HepG2 (cell line): ENCODE data around the gene MTMR4. TPM values are rescaled to one million over a fixed set of nuclear protein-coding genes. Genes with fewer than 3 reads are reported as not detected.

Source experiments
- AHDC1 ChIP-seq: sonication (generic); formaldehyde crosslinking; IDR thresholded peaks from 2 replicates; pipeline ENCODE4 v1.5.1; 2020; ENCODE audit warnings: mild to moderate bottlenecking, missing genetic modification reagents, borderline replicate concordance
- BCL3 ChIP-seq: sonication (generic); formaldehyde crosslinking; IDR thresholded peaks from 2 replicates; pipeline ENCODE4 v1.5.1; 2020; ENCODE audit warnings: mild to moderate bottlenecking, missing genetic modification reagents, moderate library complexity
- ELF1 ChIP-seq: sonication (generic); formaldehyde crosslinking; IDR thresholded peaks from 2 replicates; pipeline ENCODE4 v1.4.0; 2020; ENCODE audit warnings: missing genetic modification reagents
- ELF3 ChIP-seq: IDR thresholded peaks from 2 replicates; pipeline ENCODE4 v1.6.1; 2016; ENCODE audit warnings: missing genetic modification reagents, missing compliant biosample characterization
- FOXO1 ChIP-seq: sonication (generic); formaldehyde crosslinking; IDR thresholded peaks from 2 replicates; pipeline ENCODE4 v1.4.0; 2020; ENCODE audit warnings: missing genetic modification reagents
- HDAC2 ChIP-seq: sonication (generic); formaldehyde crosslinking; IDR thresholded peaks from 2 replicates; pipeline ENCODE4 v1.4.0; 2020; ENCODE audit warnings: missing genetic modification reagents
- LBX2 ChIP-seq: sonication (generic); formaldehyde crosslinking; IDR thresholded peaks from 2 replicates; pipeline ENCODE4 v1.5.0; 2020; ENCODE audit warnings: missing genetic modification reagents, mild to moderate bottlenecking, borderline replicate concordance
- MIER3 ChIP-seq: IDR thresholded peaks from 2 replicates; pipeline ENCODE4 v1.6.1; 2016; ENCODE audit warnings: missing compliant biosample characterization, borderline replicate concordance
- MXI1 ChIP-seq: IDR thresholded peaks from 3 replicates; pipeline ENCODE4 v1.6.1; 2012; ENCODE audit warnings: low read depth, low read length, inconsistent platforms, borderline replicate concordance
- NCOA1 ChIP-seq: sonication (generic); formaldehyde crosslinking; IDR thresholded peaks from 2 replicates; pipeline ENCODE4 v1.9.0; 2021; ENCODE audit warnings: missing genetic modification reagents
- SP2 ChIP-seq: sonication (generic); formaldehyde crosslinking; IDR thresholded peaks from 2 replicates; pipeline ENCODE4 v1.5.1; 2020; ENCODE audit warnings: mild to moderate bottlenecking, missing genetic modification reagents
- SP4 ChIP-seq: sonication (generic); formaldehyde crosslinking; IDR thresholded peaks from 2 replicates; pipeline ENCODE4 v1.8.1; 2023; ENCODE audit warnings: mild to moderate bottlenecking, missing genetic modification reagents
- ZBTB26 ChIP-seq: IDR thresholded peaks from 2 replicates; pipeline ENCODE4 v1.6.1; 2016; ENCODE audit warnings: missing compliant biosample characterization, missing genetic modification reagents, borderline replicate concordance
- ZFY ChIP-seq: sonication (generic); formaldehyde crosslinking; IDR thresholded peaks from 2 replicates; pipeline ENCODE4 v1.4.0; 2020; ENCODE audit warnings: missing genetic modification reagents
- ZGPAT ChIP-seq: IDR thresholded peaks from 2 replicates; pipeline ENCODE4 v1.6.1; 2016; ENCODE audit warnings: mild to moderate bottlenecking
- ZNF138 ChIP-seq: sonication (generic); formaldehyde crosslinking; IDR thresholded peaks from 2 replicates; pipeline ENCODE4 v1.5.0; 2020; ENCODE audit warnings: mild to moderate bottlenecking, low read depth, missing genetic modification reagents
- ZNF598 ChIP-seq: sonication (generic); formaldehyde crosslinking; IDR thresholded peaks from 2 replicates; pipeline ENCODE4 v1.5.1; 2020; ENCODE audit warnings: mild to moderate bottlenecking, missing genetic modification reagents, borderline replicate concordance
- ZNF652 ChIP-seq: IDR thresholded peaks from 2 replicates; pipeline ENCODE4 v1.6.1; 2016; ENCODE audit warnings: low read depth, borderline replicate concordance
- ZNF776 ChIP-seq: sonication (generic); formaldehyde crosslinking; IDR thresholded peaks from 2 replicates; pipeline ENCODE4 v1.4.0; 2020; ENCODE audit warnings: mild to moderate bottlenecking, missing genetic modification reagents
- polyA plus RNA-seq, 8 experiments: library from polyadenylated mRNA; depleted of rRNA in 3 of 8; stranded (reverse) in 7 of 8; unstranded in 1 of 8; fragments of >200 nt; fragmentation: Illumina TruSeq in 4 of 8; extraction: Trizol in 4 of 8; gene quantifications; 2 replicates each; pipeline versions ENCODE4 v1.2.1 to v1.2.3, GENCODE V29; 2011 to 2016; ENCODE audit warnings: low read depth in 4 of 8, missing spikeins in 1 of 8, mixed read lengths in 1 of 8; ENCODE audit not compliant: insufficient read depth in 1 of 8
- total RNA-seq, 5 experiments: library from RNA; depleted of rRNA; stranded (reverse); fragments of >200 nt; fragmentation: Illumina TruSeq; extraction: Trizol; gene quantifications; 2 replicates each; pipeline ENCODE4 v1.2.3, GENCODE V29; 2016; ENCODE audit warnings: low read depth in 1 of 5

Gene MTMR4
- total and polyA plus RNA-seq, 2 of the 13 experiments (the other 11 are each of a cell fraction or from before 2014, with no cell fraction given), result 62.5 to 65.1 TPM

- TF ChIP-seq ZNF652 (CRISPR knock-in tag), result peak; percentile 77
- 0 out of 2 replicates have a peak, but pooled peaks have one; percentile 35 for TF ChIP-seq AHDC1 (CRISPR knock-in tag)
- TF ChIP-seq LBX2 (CRISPR knock-in tag), result no peak
- TF ChIP-seq NCOA1 (CRISPR knock-in tag), result no peak
- 0 out of 2 replicates have a peak, but pooled peaks have one; percentile 38 for TF ChIP-seq ZNF776
- TF ChIP-seq ZBTB26, result peak; percentile 41; the same call in 1 of the 2 replicates
- peak; percentile 45; the same call in 1 of the 2 replicates for TF ChIP-seq ZGPAT (CRISPR knock-in tag)
- TF ChIP-seq ZNF138 (CRISPR knock-in tag), result peak; percentile 44; the same call in 1 of the 2 replicates
- TF ChIP-seq SP2, result 0 out of 2 replicates have a peak, but pooled peaks have one; percentile 43
- TF ChIP-seq MIER3 (CRISPR knock-in tag), result 0 out of 2 replicates have a peak, but pooled peaks have one; percentile 32
- no peak for TF ChIP-seq ELF1 (CRISPR knock-in tag)
- TF ChIP-seq SP4 (CRISPR knock-in tag), result peak; percentile 75
- 0 out of 2 replicates have a peak, but pooled peaks have one; percentile 41 for TF ChIP-seq ELF3 (CRISPR knock-in tag)
- peak; percentile 79 for TF ChIP-seq ZFY (CRISPR knock-in tag)
- peak; percentile 25; the same call in 1 of the 2 replicates for TF ChIP-seq FOXO1 (CRISPR knock-in tag)
- TF ChIP-seq MXI1, result peak; percentile 87; the same call in 1 of the 3 replicates
- no peak for TF ChIP-seq ZNF598 (CRISPR knock-in tag)
- TF ChIP-seq HDAC2 (CRISPR knock-in tag), result peak; percentile 25; the same call in 1 of the 2 replicates
- 0 out of 2 replicates have a peak, but pooled peaks have one; percentile 20 for TF ChIP-seq BCL3 (CRISPR knock-in tag)
Observed at GRCh38 chr17:58513965-58514769, at the start of gene MTMR4 (continued).
